H9 (cell line): ENCODE measurements around the gene MYO7A. TPM values are rescaled to one million over a fixed set of nuclear protein-coding genes. Genes with fewer than 3 reads are reported as not detected.

Source experiments
- DNase-seq: peaks from one replicate; pipeline ENCODE4 v3.0.0-alpha.2; 2017
- H2AFZ ChIP-seq: one replicate; pipeline ENCODE4 v1.6.1; 2013; ENCODE audit warnings: mild to moderate bottlenecking, low read length, control low read depth, moderate library complexity
- H2AK5ac ChIP-seq: 2 replicates; pipeline ENCODE4 v1.6.1; 2013; ENCODE audit warnings: low read length, control low read depth, mixed read lengths; ENCODE audit not compliant: insufficient read length
- H2BK120ac ChIP-seq: one replicate; pipeline ENCODE4 v1.6.1; 2013; ENCODE audit warnings: low read depth, mild to moderate bottlenecking, low read length, control low read depth, inconsistent platforms; ENCODE audit not compliant: poor library complexity, severe bottlenecking
- H2BK12ac ChIP-seq: 2 replicates; pipeline ENCODE4 v1.6.1; 2013; ENCODE audit warnings: low read length, control low read depth, mixed read lengths, low read depth; ENCODE audit not compliant: insufficient read length
- H2BK15ac ChIP-seq: 2 replicates; pipeline ENCODE4 v1.6.1; 2013; ENCODE audit warnings: low read depth, low read length, control low read depth
- H2BK20ac ChIP-seq: one replicate; pipeline ENCODE4 v1.6.1; 2013; ENCODE audit warnings: low read depth, mild to moderate bottlenecking, low read length, control low read depth, inconsistent platforms; ENCODE audit not compliant: poor library complexity, severe bottlenecking
- H2BK5ac ChIP-seq: 2 replicates; pipeline ENCODE4 v1.6.1; 2013; ENCODE audit warnings: low read length, control low read depth, mixed read lengths; ENCODE audit not compliant: insufficient read length
- H3K14ac ChIP-seq: 2 replicates; pipeline ENCODE4 v1.6.1; 2013; ENCODE audit warnings: low read length, control low read depth; ENCODE audit not compliant: insufficient read depth
- H3K18ac ChIP-seq: 2 replicates; pipeline ENCODE4 v1.6.1; 2013; ENCODE audit warnings: low read depth, mild to moderate bottlenecking, mixed read lengths, low read length, control low read depth; ENCODE audit not compliant: insufficient read length
- H3K23ac ChIP-seq: 2 replicates; pipeline ENCODE4 v1.6.1; 2013; ENCODE audit warnings: low read length, control low read depth, mixed read lengths, low read depth; ENCODE audit not compliant: insufficient read length
- H3K23me2 ChIP-seq: 2 replicates; pipeline ENCODE4 v1.6.1; 2013; ENCODE audit warnings: low read depth, mild to moderate bottlenecking, mixed read lengths, low read length, control low read depth; ENCODE audit not compliant: insufficient read length, poor library complexity, severe bottlenecking
- H3K27ac ChIP-seq: 2 replicates; pipeline ENCODE4 v1.5.1; 2013; ENCODE audit warnings: low read length, control low read depth, mixed read lengths, low read depth; ENCODE audit not compliant: insufficient read length
- H3K27me3 ChIP-seq: 2 replicates; pipeline ENCODE4 v1.6.1; 2013; ENCODE audit warnings: low read length, control low read depth, inconsistent platforms; ENCODE audit not compliant: insufficient read depth
- H3K4ac ChIP-seq: 2 replicates; pipeline ENCODE4 v1.6.1; 2013; ENCODE audit warnings: low read depth, mild to moderate bottlenecking, control low read depth, inconsistent platforms, low read length, moderate library complexity
- H3K4me1 ChIP-seq: 2 replicates; pipeline ENCODE4 v1.6.1; 2013; ENCODE audit warnings: low read length, control low read depth, inconsistent platforms; ENCODE audit not compliant: insufficient read depth
- H3K4me2 ChIP-seq: 2 replicates; pipeline ENCODE4 v1.6.1; 2013; ENCODE audit warnings: low read length, control low read depth, mixed read lengths; ENCODE audit not compliant: insufficient read length, insufficient read depth
- H3K56ac ChIP-seq: 2 replicates; pipeline ENCODE4 v1.6.1; 2013; ENCODE audit warnings: low read depth, mild to moderate bottlenecking, mixed read lengths, low read length, control low read depth; ENCODE audit not compliant: insufficient read length
- H3K79me1 ChIP-seq: 2 replicates; pipeline ENCODE4 v1.6.1; 2013; ENCODE audit warnings: low read depth, mild to moderate bottlenecking, moderate library complexity, low read length, control low read depth, inconsistent platforms; ENCODE audit not compliant: insufficient read depth, poor library complexity, severe bottlenecking
- H3K79me2 ChIP-seq: 2 replicates; pipeline ENCODE4 v1.6.1; 2013; ENCODE audit warnings: low read length, control low read depth, inconsistent platforms; ENCODE audit not compliant: insufficient read depth
- H3K9ac ChIP-seq: 2 replicates; pipeline ENCODE4 v1.6.1; 2013; ENCODE audit warnings: low read length, control low read depth, mixed read lengths; ENCODE audit not compliant: insufficient read length; ENCODE audit errors: extremely low read depth
- H3K9me3 ChIP-seq: one replicate; pipeline ENCODE4 v1.6.1; 2013; ENCODE audit warnings: low read depth, low read length, inconsistent platforms; ENCODE audit not compliant: control insufficient read depth
- H3T11ph ChIP-seq: one replicate; pipeline ENCODE4 v1.6.1; 2013; ENCODE audit warnings: mild to moderate bottlenecking, low read length, control low read depth, inconsistent platforms
- H4K20me1 ChIP-seq: one replicate; pipeline ENCODE4 v1.6.1; 2013; ENCODE audit not compliant: control insufficient read depth, insufficient read length, insufficient read depth
- H4K5ac ChIP-seq: 2 replicates; pipeline ENCODE4 v1.6.1; 2013; ENCODE audit warnings: low read depth, mild to moderate bottlenecking, mixed read lengths, low read length, control low read depth; ENCODE audit not compliant: insufficient read length
- H4K8ac ChIP-seq: replicated peaks from 2 replicates; pipeline ENCODE4 v1.6.1; 2013; ENCODE audit warnings: low read length, control low read depth, mixed read lengths, low read depth; ENCODE audit not compliant: insufficient read length
- H4K91ac ChIP-seq: 2 replicates; pipeline ENCODE4 v1.6.1; 2013; ENCODE audit warnings: low read depth, mild to moderate bottlenecking, moderate library complexity, mixed read lengths, low read length, control low read depth; ENCODE audit not compliant: insufficient read length
- H3K27ac Mint-ChIP-seq, 3 experiments: 2 replicates in 2 of 3; 3 replicates in 1 of 3; pipeline ENCODE4 v1.8.0; 2020 to 2021; ENCODE audit warnings: mixed read lengths in 3 of 3, mild to moderate bottlenecking in 1 of 3, moderate library complexity in 1 of 3
- H3K27me3 Mint-ChIP-seq: 2 replicates; pipeline ENCODE4 v1.8.0; 2021; ENCODE audit warnings: low read depth, mild to moderate bottlenecking, moderate library complexity, mixed read lengths
- H3K36me3 Mint-ChIP-seq, 3 experiments: 2 replicates in 2 of 3; 3 replicates in 1 of 3; pipeline ENCODE4 v1.8.0; 2020 to 2021; ENCODE audit warnings: low read depth in 3 of 3, mixed read lengths in 3 of 3; ENCODE audit not compliant: insufficient read depth in 1 of 3
- H3K4me1 Mint-ChIP-seq, 2 experiments: 2 replicates each; pipeline ENCODE4 v1.8.0; 2020; ENCODE audit warnings: mixed read lengths in 2 of 2
- H3K4me3 Mint-ChIP-seq, 2 experiments: 2 replicates in 1 of 2; 3 replicates in 1 of 2; pipeline ENCODE4 v1.8.0; 2020 to 2021; ENCODE audit warnings: mild to moderate bottlenecking in 2 of 2, mixed read lengths in 2 of 2, moderate library complexity in 1 of 2
- H3K9me3 Mint-ChIP-seq, 2 experiments: 2 replicates in 1 of 2; 3 replicates in 1 of 2; pipeline ENCODE4 v1.8.0; 2020; ENCODE audit warnings: mild to moderate bottlenecking in 2 of 2, mixed read lengths in 2 of 2, moderate library complexity in 1 of 2
- CTCF ChIP-seq: fragments of 200-600 bp; sonication (generic); conservative IDR thresholded peaks from 3 replicates; pipeline ENCODE4 v1.8.0; 2021; ENCODE audit warnings: antibody characterized with exemption, mild to moderate bottlenecking
- WGBS: extraction: QIAGEN DNeasy Blood & Tissue Kit; methylation state at CpG from one replicate; pipeline ENCODE4 v1.1.7; 2013; ENCODE audit warnings: missing lambda C conversion rate, low lambda C conversion rate, mixed read lengths; ENCODE audit not compliant: insufficient read length; ENCODE audit errors: extremely low coverage; 5-methylcytosine and 5-hydroxymethylcytosine counted together
- total RNA-seq: library from RNA; stranded (reverse); gene quantifications from 2 replicates; pipeline ENCODE4 v1.2.1, GENCODE V29; 2021

MYO7A gene
- total RNA-seq, 1 experiment from 2014 or later, result 1.6 TPM

DNA sequence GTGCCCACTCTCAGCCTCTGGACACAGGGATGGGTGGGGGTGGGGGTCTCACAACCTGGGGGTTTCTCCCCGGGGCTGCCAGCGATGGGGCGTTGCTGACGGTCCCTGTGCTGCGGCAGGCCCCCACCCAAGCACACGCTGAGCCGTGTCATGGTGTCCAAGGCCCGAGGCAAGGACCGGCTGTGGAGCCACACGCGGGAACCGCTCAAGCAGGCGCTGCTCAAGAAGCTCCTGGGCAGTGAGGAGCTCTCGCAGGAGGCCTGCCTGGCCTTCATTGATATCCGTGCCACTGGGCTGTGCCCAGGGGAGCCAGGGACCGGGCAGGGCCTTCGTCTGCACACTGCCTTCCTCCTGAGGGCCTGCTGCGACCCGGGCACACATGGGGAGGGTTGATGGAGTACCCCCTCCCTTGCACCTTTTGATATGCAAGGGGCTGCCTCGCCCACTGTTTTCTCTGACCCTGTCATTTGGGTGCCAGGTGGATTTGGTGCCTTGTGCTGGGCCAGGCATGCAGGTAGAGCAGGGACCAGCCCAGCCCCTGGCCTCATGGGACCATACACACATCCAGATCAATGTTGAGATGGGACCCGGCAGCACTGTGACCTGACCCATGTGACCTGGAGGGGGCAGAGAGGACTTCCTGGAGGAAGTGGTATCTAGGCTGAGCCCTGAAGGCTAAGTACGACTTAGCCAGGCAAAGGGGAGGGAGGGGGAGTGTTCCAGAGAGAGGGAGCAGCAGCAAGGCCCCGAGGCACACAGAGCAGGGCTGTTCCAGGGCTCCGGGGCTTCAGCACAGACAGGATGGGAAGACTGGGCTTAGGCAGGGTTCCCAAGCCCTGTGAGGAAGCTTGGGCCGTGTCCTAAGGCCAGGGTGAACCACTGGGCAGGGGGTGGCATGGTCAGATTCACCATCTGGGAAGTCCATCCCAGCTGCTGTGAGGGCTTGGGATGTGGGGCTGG lies 75.2 kb downstream of the MYO7A start:
- Histone ChIP-seq H3K79me2 (no peaks in the 10 kb centered on the region), H4K8ac (no peak overlapping the region), H3K23ac (no peak overlapping the region), H3K4ac (no peak overlapping the region), H3T11ph (no peak overlapping the region), H2BK5ac (no peak overlapping the region), H3K56ac (no peak overlapping the region), H2BK12ac (no peak overlapping the region), H4K5ac (no peak overlapping the region), H2BK120ac (no peak overlapping the region), H4K20me1 (no peaks in the 10 kb centered on the region), H3K27me3 (no peaks in the 10 kb centered on the region), H3K4me2 (no peak overlapping the region), H3K27ac (no peak overlapping the region), H3K4me1 (no peaks in the 10 kb centered on the region), H3K18ac (no peak overlapping the region), H2BK15ac (no peak overlapping the region), H3K14ac (no peak overlapping the region), H2AFZ (no peak overlapping the region), H4K91ac (no peak overlapping the region), H2BK20ac (no peak overlapping the region), H2AK5ac (no peak overlapping the region), H3K79me1 (no peaks in the 10 kb centered on the region), H3K9ac (no peak overlapping the region), H3K23me2 (no peaks in the 10 kb centered on the region), H3K9me3 (no peaks in the 10 kb centered on the region)
- Mint-ChIP-seq H3K4me1 (peaks cover 0 to 5% of the 10 kb centered on the region in 2 experiments; a peak in 2 of 4 replicates), H3K4me3 (no peak overlapping the region), H3K36me3 (no peaks in the 10 kb centered on the region), H3K9me3 (no peaks in the 10 kb centered on the region), H3K27me3 (peaks cover 1% of the 10 kb centered on the region; the same call in 1 of the 2 replicates), H3K27ac (peak overlapping the region in 2 of 3 experiments; percentile 28 to 88; a peak in 3 of 7 replicates)
- no peak for TF ChIP-seq CTCF
- WGBS, result no CpG with 5 or more reads among the region's 25 CpGs
- peak; percentile 28 for DNase-seq
